Loucy (cell line): Measurements from ENCODE around the gene COL1A1.

Source experiments
- H2AFZ ChIP-seq: fragments of 200-600 bp; sonication (generic); 2 replicates; pipeline ENCODE4 v1.6.0; 2016; ENCODE audit warnings: antibody characterized with exemption, mild to moderate bottlenecking, low read length, moderate library complexity
- H3F3A ChIP-seq: fragments of 200-600 bp; 2 replicates; pipeline ENCODE4 v1.6.0; 2016; ENCODE audit warnings: antibody characterized with exemption, low read depth, mild to moderate bottlenecking
- H3K27me3 ChIP-seq: fragments of 200-600 bp; sonication (generic); 2 replicates; pipeline ENCODE4 v1.6.1; 2014; ENCODE audit warnings: low read length, mild to moderate bottlenecking; ENCODE audit not compliant: insufficient read depth, poor library complexity, severe bottlenecking
- H3K36me3 ChIP-seq: fragments of 200-600 bp; sonication (generic); 2 replicates; pipeline ENCODE4 v1.6.1; 2016; ENCODE audit warnings: low read length; ENCODE audit not compliant: insufficient read depth
- H3K4me1 ChIP-seq: fragments of 200-600 bp; sonication (generic); 2 replicates; pipeline ENCODE4 v1.5.1; 2014; ENCODE audit warnings: low read length, mild to moderate bottlenecking; ENCODE audit not compliant: insufficient read depth, poor library complexity, severe bottlenecking
- H3K4me2 ChIP-seq: fragments of 200-600 bp; sonication (generic); 2 replicates; pipeline ENCODE4 v1.6.0; 2014; ENCODE audit warnings: antibody characterized with exemption, low read length, low read depth, mild to moderate bottlenecking; ENCODE audit not compliant: poor library complexity, severe bottlenecking
- H3K4me3 ChIP-seq: fragments of 200-600 bp; sonication (generic); 2 replicates; pipeline ENCODE4 v1.5.1; 2014; ENCODE audit warnings: low read length, mild to moderate bottlenecking, mixed read lengths; ENCODE audit not compliant: poor library complexity, severe bottlenecking
- H3K79me2 ChIP-seq: fragments of 200-600 bp; sonication (generic); 2 replicates; pipeline ENCODE4 v1.6.1; 2014; ENCODE audit warnings: low read length; ENCODE audit not compliant: insufficient read depth
- H3K9ac ChIP-seq: fragments of 200-600 bp; sonication (generic); 2 replicates; pipeline ENCODE4 v1.6.0; 2014; ENCODE audit warnings: mild to moderate bottlenecking, low read depth, low read length, moderate library complexity; ENCODE audit not compliant: poor library complexity, severe bottlenecking
- H3K9me2 ChIP-seq: fragments of 200-600 bp; sonication (generic); replicated peaks from 2 replicates; pipeline ENCODE4 v1.6.1; 2016; ENCODE audit warnings: low read depth, low read length, mixed read lengths
- H3K9me3 ChIP-seq: fragments of 200-600 bp; sonication (generic); 2 replicates; pipeline ENCODE4 v1.6.1; 2014; ENCODE audit warnings: mild to moderate bottlenecking, antibody characterized with exemption, low read length, low read depth; ENCODE audit not compliant: insufficient read depth
- H4K20me1 ChIP-seq: fragments of 200-600 bp; sonication (generic); 2 replicates; pipeline ENCODE4 v1.6.0; 2014; ENCODE audit warnings: antibody characterized with exemption, low read length, mild to moderate bottlenecking; ENCODE audit not compliant: insufficient read depth, poor library complexity, severe bottlenecking
- EZH2phosphoT487 ChIP-seq: fragments of 200-600 bp; IDR thresholded peaks from 2 replicates; pipeline ENCODE4 v1.6.1; 2018; ENCODE audit warnings: antibody characterized with exemption, mild to moderate bottlenecking, moderate library complexity, borderline replicate concordance
- TF ChIP-seq, protein P1 (sequence below): fragments of 200-600 bp; sonication (generic); conservative IDR thresholded peaks from 2 replicates; pipeline ENCODE4 v1.5.1; 2014; ENCODE audit warnings: mild to moderate bottlenecking, antibody characterized with exemption, low read length

COL1A1 gene

DNA sequence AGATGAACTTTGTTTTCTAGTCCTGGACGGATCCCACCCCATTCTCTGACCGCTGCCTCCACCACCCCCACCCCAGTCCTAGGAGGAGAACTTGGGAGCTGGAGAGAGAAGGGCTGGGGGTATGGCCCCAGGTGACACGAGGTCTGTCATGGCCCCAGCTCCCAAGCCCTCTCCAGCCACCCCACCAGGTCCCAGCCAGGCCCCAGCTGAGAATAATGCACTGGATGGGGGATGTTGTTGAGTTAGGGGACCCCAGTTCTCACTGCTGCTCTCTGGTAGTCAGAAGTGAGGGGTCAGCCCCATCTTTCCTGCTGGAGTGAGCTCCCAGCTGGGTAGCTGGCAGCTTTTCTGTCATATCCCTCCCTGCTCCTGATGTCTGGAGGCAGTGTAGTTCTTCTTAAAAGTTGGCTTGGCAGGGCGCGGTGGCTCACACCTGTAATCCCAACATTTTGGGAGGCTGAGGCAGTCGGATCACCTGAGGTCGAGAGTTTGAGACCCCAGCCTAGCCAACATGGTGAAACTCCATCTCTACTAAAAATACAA, 4.6 kb upstream of the COL1A1 start:
- H3F3A ChIP-seq, result no peaks in the 10 kb centered on the region
- H3K4me3 ChIP-seq, result no peak overlapping the region
- no peak overlapping the region for H3K4me2 ChIP-seq
- TF ChIP-seq, protein P1, sequence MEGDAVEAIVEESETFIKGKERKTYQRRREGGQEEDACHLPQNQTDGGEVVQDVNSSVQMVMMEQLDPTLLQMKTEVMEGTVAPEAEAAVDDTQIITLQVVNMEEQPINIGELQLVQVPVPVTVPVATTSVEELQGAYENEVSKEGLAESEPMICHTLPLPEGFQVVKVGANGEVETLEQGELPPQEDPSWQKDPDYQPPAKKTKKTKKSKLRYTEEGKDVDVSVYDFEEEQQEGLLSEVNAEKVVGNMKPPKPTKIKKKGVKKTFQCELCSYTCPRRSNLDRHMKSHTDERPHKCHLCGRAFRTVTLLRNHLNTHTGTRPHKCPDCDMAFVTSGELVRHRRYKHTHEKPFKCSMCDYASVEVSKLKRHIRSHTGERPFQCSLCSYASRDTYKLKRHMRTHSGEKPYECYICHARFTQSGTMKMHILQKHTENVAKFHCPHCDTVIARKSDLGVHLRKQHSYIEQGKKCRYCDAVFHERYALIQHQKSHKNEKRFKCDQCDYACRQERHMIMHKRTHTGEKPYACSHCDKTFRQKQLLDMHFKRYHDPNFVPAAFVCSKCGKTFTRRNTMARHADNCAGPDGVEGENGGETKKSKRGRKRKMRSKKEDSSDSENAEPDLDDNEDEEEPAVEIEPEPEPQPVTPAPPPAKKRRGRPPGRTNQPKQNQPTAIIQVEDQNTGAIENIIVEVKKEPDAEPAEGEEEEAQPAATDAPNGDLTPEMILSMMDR, result no peak
- TF ChIP-seq EZH2phosphoT487, result no peak
- H2AFZ ChIP-seq, result no peak overlapping the region
- H3K4me1 ChIP-seq, result peaks cover 3% of the 10 kb centered on the region
- H3K79me2 ChIP-seq, result no peaks in the 10 kb centered on the region
- H3K36me3 ChIP-seq, result no peaks in the 10 kb centered on the region
- H3K9ac ChIP-seq, result no peak overlapping the region
- no peaks in the 10 kb centered on the region for H4K20me1 ChIP-seq
- no peaks in the 10 kb centered on the region for H3K9me2 ChIP-seq
- no peaks in the 10 kb centered on the region for H3K27me3 ChIP-seq
- H3K9me3 ChIP-seq, result no peaks in the 10 kb centered on the region

DNA sequence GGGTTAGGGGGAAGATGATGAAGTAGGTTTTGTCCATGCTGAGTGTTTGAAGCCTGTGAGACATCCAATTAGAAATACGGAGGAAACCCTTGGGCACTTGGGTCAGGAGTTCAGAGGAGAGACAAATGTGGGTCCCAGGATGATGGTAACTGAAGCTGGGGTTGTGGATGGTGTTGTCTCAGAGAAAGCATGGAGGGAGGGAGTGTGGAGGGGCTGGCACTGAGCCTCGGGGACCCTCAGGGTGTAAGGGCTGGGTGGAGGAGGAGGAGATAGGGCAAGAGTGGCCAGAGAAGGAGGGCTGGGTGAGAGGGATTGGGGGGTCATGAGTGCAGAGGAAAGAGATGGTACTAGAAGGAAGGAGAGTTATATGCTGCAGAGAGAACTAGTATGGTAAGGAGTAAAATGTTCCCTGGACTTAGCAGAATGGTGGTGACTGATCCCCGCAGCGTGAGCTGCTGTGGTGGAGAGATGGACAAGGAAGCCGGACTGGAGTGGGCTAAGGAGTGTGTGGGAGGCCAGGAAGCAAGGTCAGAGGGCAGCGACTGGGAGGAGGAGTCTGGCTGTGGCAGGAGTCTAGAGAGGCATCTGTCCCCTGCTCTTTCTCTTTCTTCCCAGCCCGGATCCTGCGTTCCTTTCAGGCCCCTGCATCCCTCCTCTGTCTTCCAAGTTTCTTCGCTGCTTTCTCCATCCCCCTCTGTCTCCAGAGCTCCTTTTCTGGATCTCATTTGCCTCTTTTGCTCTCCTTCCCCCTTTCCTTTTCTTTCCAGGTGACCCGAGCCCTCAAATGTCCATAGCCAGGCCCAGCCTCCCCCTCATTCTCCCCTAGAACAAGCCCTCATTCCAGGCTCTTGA, 3.9 kb upstream of the COL1A1 start:
- Histone ChIP-seq H3K36me3 (no peaks in the 10 kb centered on the region), H3K4me2 (no peak overlapping the region), H3K9me2 (no peaks in the 10 kb centered on the region), H4K20me1 (no peaks in the 10 kb centered on the region), H3K79me2 (no peaks in the 10 kb centered on the region), H3K9me3 (no peaks in the 10 kb centered on the region), H3K4me3 (no peak overlapping the region), H3K4me1 (peaks cover 3% of the 10 kb centered on the region), H2AFZ (no peak overlapping the region), H3K9ac (no peak overlapping the region), H3F3A (no peaks in the 10 kb centered on the region), H3K27me3 (no peaks in the 10 kb centered on the region)
- TF ChIP-seq, protein P1, result no peak
- no peak for TF ChIP-seq EZH2phosphoT487

DNA sequence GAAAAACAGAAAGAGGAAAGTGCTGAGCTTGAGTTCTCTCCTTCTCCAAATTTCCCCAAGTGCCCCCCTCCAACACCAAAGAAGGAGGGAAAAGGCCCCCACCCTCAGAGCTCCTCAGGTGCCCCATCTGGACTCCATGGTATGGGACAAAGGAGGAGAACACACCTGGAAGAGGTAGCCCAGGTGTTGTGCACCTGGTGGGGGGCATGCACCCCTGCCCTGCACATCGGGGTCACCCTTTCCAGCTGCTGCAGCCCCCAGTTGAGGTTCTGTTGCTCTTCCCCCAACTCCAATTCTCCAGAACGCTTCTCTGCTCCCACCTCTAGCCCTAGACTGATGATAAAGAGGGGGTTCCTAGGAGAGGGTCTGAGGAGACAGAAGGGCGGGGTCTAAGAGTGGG, 3.0 kb upstream of the COL1A1 start:
- no peak overlapping the region for H3K4me3 ChIP-seq
- H3K9me2 ChIP-seq, result no peaks in the 10 kb centered on the region
- no peak overlapping the region for H2AFZ ChIP-seq
- peaks cover 8% of the 10 kb centered on the region for H3K4me1 ChIP-seq
- no peaks in the 10 kb centered on the region for H3K36me3 ChIP-seq
- no peaks in the 10 kb centered on the region for H3K9me3 ChIP-seq
- no peaks in the 10 kb centered on the region for H3K27me3 ChIP-seq
- no peak overlapping the region for H3K4me2 ChIP-seq
- H3K79me2 ChIP-seq, result no peaks in the 10 kb centered on the region
- TF ChIP-seq EZH2phosphoT487, result no peak
- TF ChIP-seq, protein P1, result no peak
- H3K9ac ChIP-seq, result no peak overlapping the region
- H4K20me1 ChIP-seq, result no peaks in the 10 kb centered on the region
- no peaks in the 10 kb centered on the region for H3F3A ChIP-seq
